ENCODE results near the gene METAP2.

GRCh38 chr12:95554532-95555071 lies 80.7 kb downstream of the METAP2 start:
- no peak for TF ChIP-seq CTCF (IDR thresholded peaks at IDR 0.05)
- TF ChIP-seq ZFX (IDR thresholded peaks at IDR 0.05; ENCODE audit: borderline replicate concordance) = no peak

All from 22Rv1 (cell line).